Erythroblast (primary cell): ENCODE measurements around the gene ATP2A3.

ENCODE experiments used
- GATA1 ChIP-seq: IDR thresholded peaks from 2 replicates; pipeline ENCODE4 v1.6.1; 2011; ENCODE audit warnings: low read depth, mild to moderate bottlenecking, control low read depth, low read length, moderate library complexity
- POLR2A ChIP-seq: IDR thresholded peaks from 2 replicates; pipeline ENCODE4 v1.6.1; 2011; ENCODE audit warnings: mild to moderate bottlenecking, low read length

GRCh38 chr17:3993493-3994220 lies 29.4 kb upstream of the ATP2A3 start:
- no peak for TF ChIP-seq POLR2A
- TF ChIP-seq GATA1, result no peak
